NB4 (cell line): Measurements from ENCODE around the gene CD69.
A peak's percentile ranks its signal among the peaks of the same experiment; 100 is the strongest.

Source experiments
- CTCF ChIP-seq: IDR thresholded peaks from one replicate; pipeline ENCODE4 v1.5.1; 2012; ENCODE audit warnings: low read depth, low read length
- MAX ChIP-seq: IDR thresholded peaks from 2 replicates; pipeline ENCODE4 v1.6.1; 2011; ENCODE audit warnings: low read depth, low read length
- MYC ChIP-seq: IDR thresholded peaks from 2 replicates; pipeline ENCODE4 v1.6.1; 2011; ENCODE audit warnings: low read depth, low read length
- POLR2A ChIP-seq: IDR thresholded peaks from 2 replicates; pipeline ENCODE4 v1.6.1; 2011; ENCODE audit warnings: mild to moderate bottlenecking; ENCODE audit not compliant: insufficient read length; ENCODE audit errors: extremely low read depth

- TF ChIP-seq POLR2A (no peak), MYC (peak; percentile 6; the same call in 1 of the 2 replicates), CTCF (peak; percentile 38), MAX (peak; percentile 46; the same call in 1 of the 2 replicates)
These were observed 37.3 kb upstream of the CD69 start for GRCh38 chr12:9797722-9798619.
